ENCODE measurements around the gene NEDD4L. TPM values are rescaled to one million over a fixed set of nuclear protein-coding genes. Genes with fewer than 3 reads are reported as not detected.

The NEDD4L gene
- total RNA-seq, 1 donor from 2014 or later: 95.9 TPM

DNA sequence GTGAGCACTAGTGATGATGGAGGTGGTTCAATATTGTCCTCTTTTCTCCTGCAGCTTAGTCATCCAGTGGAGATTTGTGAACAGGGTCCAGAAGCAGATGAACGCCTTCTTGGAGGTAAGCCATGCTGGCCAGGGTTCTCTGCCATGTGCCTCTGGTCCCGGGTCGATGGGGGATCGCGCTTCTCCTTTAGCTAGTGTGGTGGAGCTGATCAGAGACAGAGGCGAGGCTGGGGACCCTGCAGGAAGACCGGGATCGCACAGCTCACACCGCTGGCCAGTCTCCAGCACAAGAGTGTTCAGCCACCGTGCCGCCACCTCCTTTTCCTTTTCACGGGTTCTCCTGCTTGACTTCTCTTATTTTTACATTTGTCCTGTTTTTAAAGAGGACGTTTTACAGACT lies 341.4 kb downstream of the NEDD4L start:
- H3K4me3 ChIP-seq (ENCODE audit: low read depth, low read length): no peak overlapping the region
- DNase-seq (ENCODE audit: low read depth): no peak
- TF ChIP-seq, protein P1, sequence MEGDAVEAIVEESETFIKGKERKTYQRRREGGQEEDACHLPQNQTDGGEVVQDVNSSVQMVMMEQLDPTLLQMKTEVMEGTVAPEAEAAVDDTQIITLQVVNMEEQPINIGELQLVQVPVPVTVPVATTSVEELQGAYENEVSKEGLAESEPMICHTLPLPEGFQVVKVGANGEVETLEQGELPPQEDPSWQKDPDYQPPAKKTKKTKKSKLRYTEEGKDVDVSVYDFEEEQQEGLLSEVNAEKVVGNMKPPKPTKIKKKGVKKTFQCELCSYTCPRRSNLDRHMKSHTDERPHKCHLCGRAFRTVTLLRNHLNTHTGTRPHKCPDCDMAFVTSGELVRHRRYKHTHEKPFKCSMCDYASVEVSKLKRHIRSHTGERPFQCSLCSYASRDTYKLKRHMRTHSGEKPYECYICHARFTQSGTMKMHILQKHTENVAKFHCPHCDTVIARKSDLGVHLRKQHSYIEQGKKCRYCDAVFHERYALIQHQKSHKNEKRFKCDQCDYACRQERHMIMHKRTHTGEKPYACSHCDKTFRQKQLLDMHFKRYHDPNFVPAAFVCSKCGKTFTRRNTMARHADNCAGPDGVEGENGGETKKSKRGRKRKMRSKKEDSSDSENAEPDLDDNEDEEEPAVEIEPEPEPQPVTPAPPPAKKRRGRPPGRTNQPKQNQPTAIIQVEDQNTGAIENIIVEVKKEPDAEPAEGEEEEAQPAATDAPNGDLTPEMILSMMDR (conservative IDR thresholded peaks at IDR 0.05; ENCODE audit: low read depth, low read length): no peak

DNA sequence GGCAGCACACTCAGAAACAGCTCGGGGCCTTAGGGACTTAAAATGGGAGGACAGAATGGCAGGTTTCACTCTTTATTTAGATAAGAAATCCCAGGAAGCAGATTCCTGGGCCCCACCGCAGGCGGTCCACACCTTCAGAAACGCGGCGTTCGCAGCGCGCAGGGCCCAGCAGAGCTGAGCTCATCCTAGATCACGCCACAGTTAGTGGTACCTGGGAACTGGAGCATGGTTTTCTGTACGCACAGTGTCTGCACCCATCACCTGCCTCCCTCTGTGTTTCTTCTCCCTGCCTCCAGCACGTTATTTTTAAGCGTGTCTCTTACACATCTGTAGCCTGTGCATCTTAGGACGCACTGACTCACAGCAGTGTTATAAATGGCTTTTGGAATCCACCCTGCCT lies 342.8 kb downstream of the NEDD4L start:
- H3K4me3 ChIP-seq (ENCODE audit: low read depth, low read length): no peak overlapping the region
- TF ChIP-seq, protein P1 (conservative IDR thresholded peaks at IDR 0.05; ENCODE audit: low read depth, low read length): no peak
- DNase-seq (ENCODE audit: low read depth): no peak

DNA sequence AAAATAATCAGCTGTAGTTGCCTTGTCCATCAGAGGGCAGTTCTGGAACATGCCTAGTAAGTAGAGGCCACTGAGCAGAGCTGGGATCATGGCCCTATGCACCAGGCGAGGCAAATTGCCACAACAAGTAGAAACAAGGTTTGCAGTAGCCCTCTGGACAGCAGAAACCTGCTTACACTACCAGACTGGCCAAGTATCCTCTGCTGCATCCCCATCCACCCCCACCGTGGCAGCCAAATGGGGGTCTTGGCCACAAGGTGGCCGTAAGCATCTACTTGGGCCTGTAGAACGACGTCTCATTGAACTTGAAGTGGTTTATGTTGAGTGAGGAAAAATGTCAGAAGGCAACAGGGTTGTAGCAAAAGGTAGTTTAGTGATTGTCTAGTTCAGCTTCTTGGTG lies 343.7 kb downstream of the NEDD4L start:
- no peak for DNase-seq (ENCODE audit: low read depth)
- H3K4me3 ChIP-seq (ENCODE audit: low read depth, low read length): no peak overlapping the region

DNA sequence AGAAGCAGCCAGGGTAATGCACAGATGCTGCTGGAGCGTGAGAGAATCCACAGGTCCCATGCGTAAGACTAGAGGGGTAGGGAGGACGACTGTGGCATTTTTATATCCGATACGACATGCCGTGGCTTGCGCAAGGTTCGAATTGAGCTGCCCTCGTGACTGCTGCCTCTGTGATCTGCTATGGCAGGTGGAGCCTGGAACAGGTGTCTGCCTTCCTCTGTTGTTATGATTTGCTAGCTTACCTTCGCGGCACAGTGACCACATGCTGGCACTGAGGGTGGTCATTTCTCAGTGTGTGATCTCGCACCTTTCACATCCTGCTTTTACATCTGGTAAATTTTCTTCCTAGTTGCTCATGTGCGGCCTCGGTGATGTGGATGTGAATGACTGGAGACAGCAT lies 344.7 kb downstream of the NEDD4L start:
- no peak for DNase-seq (ENCODE audit: low read depth)
- H3K4me3 ChIP-seq (ENCODE audit: low read depth, low read length): no peak overlapping the region
- TF ChIP-seq, protein P1 (conservative IDR thresholded peaks at IDR 0.05; ENCODE audit: low read depth, low read length): no peak

More for the DNA sequence above, 343.7 kb downstream of the NEDD4L start:
- TF ChIP-seq, protein P1 (conservative IDR thresholded peaks at IDR 0.05; ENCODE audit: low read depth, low read length): no peak

DNA sequence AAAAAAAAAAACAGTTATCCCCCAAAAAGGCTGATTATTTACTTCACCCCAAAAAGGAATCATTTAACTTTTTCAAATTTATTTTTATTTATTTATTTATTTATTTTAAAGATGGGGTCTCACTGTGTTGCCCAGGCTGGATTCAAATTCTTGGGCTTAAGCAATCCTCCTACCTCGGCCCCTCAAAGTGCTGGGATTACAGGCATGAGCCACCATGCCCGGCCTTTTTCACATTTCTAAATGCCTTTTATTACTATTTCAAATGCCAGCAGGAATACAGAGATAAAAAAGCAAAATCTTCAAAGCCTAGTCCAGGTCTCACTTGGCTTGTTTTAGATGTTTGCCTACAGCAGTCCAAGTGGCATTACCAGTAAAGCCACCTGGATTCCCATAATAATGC lies 345.7 kb downstream of the NEDD4L start:
- TF ChIP-seq, protein P1 (conservative IDR thresholded peaks at IDR 0.05; ENCODE audit: low read depth, low read length): no peak
- DNase-seq (ENCODE audit: low read depth): no peak
- no peak overlapping the region for H3K4me3 ChIP-seq (ENCODE audit: low read depth, low read length)

DNA sequence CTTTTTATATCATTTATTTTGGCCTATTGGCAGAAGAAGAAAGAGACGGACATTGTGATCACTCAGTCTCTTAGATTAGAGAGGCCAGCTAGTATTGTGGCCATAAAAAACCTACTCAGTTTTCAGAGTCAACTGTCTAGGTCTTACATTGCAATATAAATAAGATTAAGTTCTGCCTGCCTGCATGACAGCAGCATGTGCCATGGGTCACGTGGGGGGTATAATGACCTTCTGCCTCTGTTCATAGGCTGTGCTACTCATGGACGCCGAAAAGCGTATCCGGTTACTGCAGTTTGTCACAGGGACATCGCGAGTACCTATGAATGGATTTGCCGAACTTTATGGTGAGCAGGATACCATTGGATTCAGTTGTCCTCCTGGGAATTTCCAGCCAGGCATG lies 346.4 kb downstream of the NEDD4L start:
- no peak for DNase-seq (ENCODE audit: low read depth)
- H3K4me3 ChIP-seq (ENCODE audit: low read depth, low read length): no peak overlapping the region
- TF ChIP-seq, protein P1 (conservative IDR thresholded peaks at IDR 0.05; ENCODE audit: low read depth, low read length): no peak

DNA sequence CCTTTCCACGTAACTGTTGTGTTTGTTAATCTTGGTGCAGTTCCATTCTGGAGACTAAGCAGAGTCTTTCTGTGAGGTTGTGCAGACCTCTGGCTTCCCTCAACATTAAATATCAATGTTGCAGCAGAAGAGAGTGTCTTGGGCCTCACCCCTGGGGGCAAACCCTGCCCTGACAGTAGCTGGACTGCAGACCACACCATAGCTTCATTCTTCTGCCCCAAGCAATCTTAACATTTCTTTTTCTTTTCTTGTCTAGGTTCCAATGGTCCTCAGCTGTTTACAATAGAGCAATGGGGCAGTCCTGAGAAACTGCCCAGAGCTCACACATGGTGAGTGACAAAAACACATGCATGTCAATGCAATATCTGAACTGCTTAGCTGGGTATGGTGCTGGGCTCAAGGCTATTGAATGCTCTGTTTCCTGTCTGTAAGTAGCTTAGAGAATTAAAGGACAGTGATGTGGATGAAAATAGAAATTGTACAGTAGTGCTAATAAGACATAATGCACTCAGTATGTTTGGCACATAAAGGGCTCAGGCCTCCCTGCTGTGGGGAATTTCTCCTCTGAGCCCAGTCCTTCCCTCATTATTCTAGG lies 347.3 kb downstream of the NEDD4L start:
- TF ChIP-seq, protein P1 (conservative IDR thresholded peaks at IDR 0.05; ENCODE audit: low read depth, low read length): no peak
- DNase-seq (ENCODE audit: low read depth): no peak
- no peak overlapping the region for H3K4me3 ChIP-seq (ENCODE audit: low read depth, low read length)

Data from epithelial cell of proximal tubule (primary cell).